IPS-NIHi7 (cell line): Measurements from ENCODE around the gene MUS81.
"Not testable (repeated sequence)": the region's sequence is repeated elsewhere in the genome, so short reads cannot be mapped to it uniquely, and the experiment has no call there.

Experiments
- DNase-seq: peaks from one replicate; pipeline ENCODE4 v3.0.0; 2012; ENCODE audit warnings: mixed read lengths; ENCODE audit errors: extremely low spot score

The MUS81 gene

GRCh38 chr11:65848693-65849092 lies 11.5 kb upstream of the MUS81 start:
- not testable (repeated sequence) for DNase-seq

- DNase-seq: no peak
Measured at GRCh38 chr11:65849366-65849765, 10.9 kb upstream of the MUS81 start.

GRCh38 chr11:65849771-65850216 lies 10.4 kb upstream of the MUS81 start:
- DNase-seq: no peak

GRCh38 chr11:65850217-65851082 lies 9.8 kb upstream of the MUS81 start:
- DNase-seq: no peak

- peak; percentile 88 for DNase-seq
Measured at GRCh38 chr11:65851083-65851579, 9.1 kb upstream of the MUS81 start.

- no peak for DNase-seq
Measured at GRCh38 chr11:65851811-65852507, 8.3 kb upstream of the MUS81 start.

GRCh38 chr11:65852508-65853245 lies 7.6 kb upstream of the MUS81 start:
- DNase-seq: no peak

- no peak for DNase-seq
Measured at GRCh38 chr11:65853246-65853979, 6.8 kb upstream of the MUS81 start.

GRCh38 chr11:65854161-65854592 lies 6.1 kb upstream of the MUS81 start:
- no peak for DNase-seq

GRCh38 chr11:65854852-65855837 lies 5.1 kb upstream of the MUS81 start:
- DNase-seq: no peak

GRCh38 chr11:65855927-65856363 lies 4.3 kb upstream of the MUS81 start:
- DNase-seq: no peak

- peak; percentile 56 for DNase-seq
Measured at GRCh38 chr11:65856689-65857499, 3.3 kb upstream of the MUS81 start.

GRCh38 chr11:65857500-65857852 lies 2.8 kb upstream of the MUS81 start:
- peak; percentile 9 for DNase-seq

- peak; percentile 85 for DNase-seq
Measured at GRCh38 chr11:65857853-65858680, 2.2 kb upstream of the MUS81 start, which contains the start of gene CFL1. Gene CFL1 (minus strand): TSS chr11:65858180. CDS start chr11:65858099, 81 bp downstream.

GRCh38 chr11:65858681-65859087 lies 1.5 kb upstream of the MUS81 start:
- DNase-seq: no peak

GRCh38 chr11:65859095-65859811 lies 980 bp upstream of the MUS81 start:
- peak; percentile 92 for DNase-seq

- no peak for DNase-seq
Measured at GRCh38 chr11:65859812-65860277, 388 bp upstream of the MUS81 start.

GRCh38 chr11:65861165-65861505 lies 902 bp downstream of the MUS81 start:
- DNase-seq: no peak
